WTC11 (cell line): Measurements from ENCODE around the gene SELENOI. TPM values are rescaled to one million over a fixed set of nuclear protein-coding genes. Genes with fewer than 3 reads are reported as not detected.

Source experiments
- ATAC-seq: fragments of 200-7000 bp; cut with Tn5 transposase; 2 replicates; pipeline ENCODE4 v1.10.0; 2021; ENCODE audit warnings: mild to moderate bottlenecking, moderate library complexity
- CTCF ChIA-PET: fragments of 300-600 bp; sonication (Branson Sonifier 250); formaldehyde crosslinking; loops from one replicate; lab custom pipeline; 2021; ENCODE audit warnings: antibody characterized with exemption; lab: Charles Lee
- POLR2A ChIA-PET: fragments of 350-600 bp; sonication (Branson Sonifier 250); formaldehyde crosslinking; loops from one replicate; lab custom pipeline; 2021; ENCODE audit warnings: antibody characterized with exemption; lab: Charles Lee
- DNase-seq: peaks from one replicate; pipeline ENCODE4 v3.0.0; 2021; ENCODE audit warnings: low spot score
- H3K27ac Mint-ChIP-seq: 2 replicates; pipeline ENCODE4 v1.8.0; 2021; ENCODE audit warnings: mixed read lengths
- H3K27me3 Mint-ChIP-seq: 2 replicates; pipeline ENCODE4 v1.8.0; 2021; ENCODE audit warnings: low read depth, mild to moderate bottlenecking, moderate library complexity, mixed read lengths
- H3K36me3 Mint-ChIP-seq: 2 replicates; pipeline ENCODE4 v1.8.0; 2021; ENCODE audit warnings: mixed read lengths
- H3K4me1 Mint-ChIP-seq: 2 replicates; pipeline ENCODE4 v1.8.0; 2022; ENCODE audit warnings: mixed read lengths
- H3K4me3 Mint-ChIP-seq: 2 replicates; pipeline ENCODE4 v1.8.0; 2021; ENCODE audit warnings: mild to moderate bottlenecking, moderate library complexity, mixed read lengths
- H3K9me3 Mint-ChIP-seq: 2 replicates; pipeline ENCODE4 v1.8.0; 2021; ENCODE audit warnings: mixed read lengths
- FOXK1 ChIP-seq: sonication (generic); formaldehyde crosslinking; IDR thresholded peaks from 2 replicates; pipeline ENCODE4 v1.8.0; 2022; ENCODE audit warnings: mild to moderate bottlenecking, moderate library complexity, missing genetic modification reagents
- GRHL2 ChIP-seq: fragments of 250-450 bp; sonication (Bioruptor Pico); IDR thresholded peaks from 2 replicates; pipeline ENCODE4 v1.8.0; 2022; ENCODE audit warnings: mild to moderate bottlenecking, moderate library complexity; ENCODE audit not compliant: insufficient replicate concordance, severe bottlenecking
- GTF2I ChIP-seq: fragments of 250-450 bp; sonication (Bioruptor Pico); conservative IDR thresholded peaks from 2 replicates; pipeline ENCODE4 v1.4.0; 2021; ENCODE audit warnings: mild to moderate bottlenecking
- HMGA2 ChIP-seq: fragments of 250-450 bp; sonication (Bioruptor Pico); IDR thresholded peaks from 2 replicates; pipeline ENCODE4 v1.4.0; 2021; ENCODE audit warnings: mild to moderate bottlenecking, moderate library complexity
- KAT7 ChIP-seq: sonication (generic); formaldehyde crosslinking; IDR thresholded peaks from 2 replicates; pipeline ENCODE4 v1.8.1; 2023; ENCODE audit warnings: missing genetic modification reagents, mild to moderate bottlenecking, borderline replicate concordance
- MXD4 ChIP-seq: fragments of 250-450 bp; sonication (Bioruptor Pico); IDR thresholded peaks from 2 replicates; pipeline ENCODE4 v1.8.0; 2021; ENCODE audit warnings: mild to moderate bottlenecking, moderate library complexity, borderline replicate concordance
- NFE2L1 ChIP-seq: sonication (generic); formaldehyde crosslinking; IDR thresholded peaks from 2 replicates; pipeline ENCODE4 v1.8.1; 2023; ENCODE audit warnings: missing genetic modification reagents
- NFYB ChIP-seq: sonication (generic); formaldehyde crosslinking; conservative IDR thresholded peaks from 2 replicates; pipeline ENCODE4 v1.8.0; 2022; ENCODE audit warnings: low read depth, missing genetic modification reagents
- NR2C2 ChIP-seq: sonication (generic); formaldehyde crosslinking; IDR thresholded peaks from 2 replicates; pipeline ENCODE4 v1.8.0; 2022; ENCODE audit warnings: mild to moderate bottlenecking, missing genetic modification reagents
- RORB ChIP-seq: fragments of 250-450 bp; sonication (Bioruptor Pico); IDR thresholded peaks from 2 replicates; pipeline ENCODE4 v1.9.0; 2021; ENCODE audit warnings: mild to moderate bottlenecking
- SMAD4 ChIP-seq: sonication (generic); formaldehyde crosslinking; IDR thresholded peaks from 2 replicates; pipeline ENCODE4 v1.8.0; 2022; ENCODE audit warnings: mild to moderate bottlenecking, missing genetic modification reagents
- SOX15 ChIP-seq: fragments of 250-450 bp; sonication (Bioruptor Pico); IDR thresholded peaks from 2 replicates; pipeline ENCODE4 v1.9.0; 2021; ENCODE audit warnings: mild to moderate bottlenecking
- SP1 ChIP-seq: sonication (generic); formaldehyde crosslinking; conservative IDR thresholded peaks from 2 replicates; pipeline ENCODE4 v1.8.1; 2022; ENCODE audit warnings: missing genetic modification reagents
- TEAD4 ChIP-seq: sonication (generic); formaldehyde crosslinking; IDR thresholded peaks from 2 replicates; pipeline ENCODE4 v1.8.0; 2022; ENCODE audit warnings: mild to moderate bottlenecking, missing genetic modification reagents
- ZBTB43 ChIP-seq: sonication (generic); formaldehyde crosslinking; IDR thresholded peaks from 2 replicates; pipeline ENCODE4 v1.8.1; 2023; ENCODE audit warnings: mild to moderate bottlenecking, missing genetic modification reagents
- ZNF138 ChIP-seq: sonication (generic); formaldehyde crosslinking; conservative IDR thresholded peaks from 2 replicates; pipeline ENCODE4 v1.8.1; 2022; ENCODE audit warnings: mild to moderate bottlenecking, moderate library complexity, missing genetic modification reagents
- ZNF232 ChIP-seq: sonication (generic); formaldehyde crosslinking; IDR thresholded peaks from 2 replicates; pipeline ENCODE4 v1.8.0; 2022; ENCODE audit warnings: mild to moderate bottlenecking, missing genetic modification reagents
- total RNA-seq: library from RNA; stranded (reverse); gene quantifications from 3 replicates; pipeline ENCODE4 v1.2.3, GENCODE V29; 2021
- TF ChIP-seq, protein P1 (sequence below): fragments of 250-450 bp; sonication (Bioruptor Pico); IDR thresholded peaks from 2 replicates; pipeline ENCODE4 v1.9.0; 2021; ENCODE audit warnings: moderate library complexity, mild to moderate bottlenecking, inconsistent platforms, borderline replicate concordance
- TF ChIP-seq, protein P2 (sequence below): fragments of 250-450 bp; sonication (Bioruptor Pico); IDR thresholded peaks from 2 replicates; pipeline ENCODE4 v1.9.0; 2021; ENCODE audit warnings: mild to moderate bottlenecking
- TF ChIP-seq, protein P3 (sequence below): sonication (generic); formaldehyde crosslinking; IDR thresholded peaks from 2 replicates; pipeline ENCODE4 v1.8.0; 2023; ENCODE audit warnings: missing genetic modification reagents, mild to moderate bottlenecking, borderline replicate concordance

Gene SELENOI
- total RNA-seq, 1 experiment from 2014 or later: 53.1 TPM

- no peaks in the 10 kb centered on the region for H3K36me3 Mint-ChIP-seq
- no peak for ATAC-seq
- H3K4me3 Mint-ChIP-seq: no peak overlapping the region
- no peak overlapping the region for H3K27ac Mint-ChIP-seq
- H3K27me3 Mint-ChIP-seq: no peaks in the 10 kb centered on the region
- TF ChIP-seq GRHL2 (no peak), KAT7 (CRISPR knock-in tag) (no peak), GTF2I (CRISPR knock-in tag) (no peak), NR2C2 (CRISPR knock-in tag) (no peak), MXD4 (CRISPR knock-in tag) (no peak), SP1 (CRISPR knock-in tag) (no peak)
- TF ChIP-seq, protein P1, sequence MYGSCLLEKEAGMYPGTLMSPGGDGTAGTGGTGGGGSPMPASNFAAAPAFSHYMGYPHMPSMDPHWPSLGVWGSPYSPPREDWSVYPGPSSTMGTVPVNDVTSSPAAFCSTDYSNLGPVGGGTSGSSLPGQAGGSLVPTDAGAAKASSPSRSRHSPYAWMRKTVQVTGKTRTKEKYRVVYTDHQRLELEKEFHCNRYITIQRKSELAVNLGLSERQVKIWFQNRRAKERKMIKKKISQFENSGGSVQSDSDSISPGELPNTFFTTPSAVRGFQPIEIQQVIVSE (CRISPR knock-in tag): no peak
- TF ChIP-seq, protein P2, sequence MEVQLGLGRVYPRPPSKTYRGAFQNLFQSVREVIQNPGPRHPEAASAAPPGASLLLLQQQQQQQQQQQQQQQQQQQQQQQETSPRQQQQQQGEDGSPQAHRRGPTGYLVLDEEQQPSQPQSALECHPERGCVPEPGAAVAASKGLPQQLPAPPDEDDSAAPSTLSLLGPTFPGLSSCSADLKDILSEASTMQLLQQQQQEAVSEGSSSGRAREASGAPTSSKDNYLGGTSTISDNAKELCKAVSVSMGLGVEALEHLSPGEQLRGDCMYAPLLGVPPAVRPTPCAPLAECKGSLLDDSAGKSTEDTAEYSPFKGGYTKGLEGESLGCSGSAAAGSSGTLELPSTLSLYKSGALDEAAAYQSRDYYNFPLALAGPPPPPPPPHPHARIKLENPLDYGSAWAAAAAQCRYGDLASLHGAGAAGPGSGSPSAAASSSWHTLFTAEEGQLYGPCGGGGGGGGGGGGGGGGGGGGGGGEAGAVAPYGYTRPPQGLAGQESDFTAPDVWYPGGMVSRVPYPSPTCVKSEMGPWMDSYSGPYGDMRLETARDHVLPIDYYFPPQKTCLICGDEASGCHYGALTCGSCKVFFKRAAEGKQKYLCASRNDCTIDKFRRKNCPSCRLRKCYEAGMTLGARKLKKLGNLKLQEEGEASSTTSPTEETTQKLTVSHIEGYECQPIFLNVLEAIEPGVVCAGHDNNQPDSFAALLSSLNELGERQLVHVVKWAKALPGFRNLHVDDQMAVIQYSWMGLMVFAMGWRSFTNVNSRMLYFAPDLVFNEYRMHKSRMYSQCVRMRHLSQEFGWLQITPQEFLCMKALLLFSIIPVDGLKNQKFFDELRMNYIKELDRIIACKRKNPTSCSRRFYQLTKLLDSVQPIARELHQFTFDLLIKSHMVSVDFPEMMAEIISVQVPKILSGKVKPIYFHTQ: no peak
- POLR2A ChIA-PET: no interaction called here
- no peaks in the 10 kb centered on the region for H3K4me1 Mint-ChIP-seq
- no peak for DNase-seq
- CTCF ChIA-PET: no interaction called here
- H3K9me3 Mint-ChIP-seq: no peaks in the 10 kb centered on the region
Observed at GRCh38 chr2:26410764-26411243, 64.9 kb downstream of the SELENOI start.

DNA sequence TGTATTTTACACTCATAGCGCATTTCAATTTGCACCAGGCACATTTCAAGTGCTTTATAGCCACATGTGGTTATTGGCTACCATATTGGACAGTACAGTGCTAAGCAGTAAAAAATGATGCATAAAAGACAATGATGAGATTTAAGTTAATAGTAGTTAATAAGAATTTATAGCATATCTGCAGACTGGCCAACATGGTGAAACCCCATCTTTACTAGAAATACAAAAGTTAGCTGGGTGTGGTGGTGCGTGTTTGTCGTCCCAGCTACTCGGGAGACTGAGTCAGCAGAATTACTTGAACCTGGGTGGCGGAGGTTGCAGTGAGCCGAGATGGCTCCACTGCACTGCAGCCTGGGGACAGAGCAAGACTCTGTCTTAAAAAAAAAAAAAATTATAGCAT is 65.5 kb downstream of the SELENOI start:
- H3K27ac Mint-ChIP-seq: no peak overlapping the region
- H3K36me3 Mint-ChIP-seq: no peaks in the 10 kb centered on the region
- POLR2A ChIA-PET: no interaction called here

DNA sequence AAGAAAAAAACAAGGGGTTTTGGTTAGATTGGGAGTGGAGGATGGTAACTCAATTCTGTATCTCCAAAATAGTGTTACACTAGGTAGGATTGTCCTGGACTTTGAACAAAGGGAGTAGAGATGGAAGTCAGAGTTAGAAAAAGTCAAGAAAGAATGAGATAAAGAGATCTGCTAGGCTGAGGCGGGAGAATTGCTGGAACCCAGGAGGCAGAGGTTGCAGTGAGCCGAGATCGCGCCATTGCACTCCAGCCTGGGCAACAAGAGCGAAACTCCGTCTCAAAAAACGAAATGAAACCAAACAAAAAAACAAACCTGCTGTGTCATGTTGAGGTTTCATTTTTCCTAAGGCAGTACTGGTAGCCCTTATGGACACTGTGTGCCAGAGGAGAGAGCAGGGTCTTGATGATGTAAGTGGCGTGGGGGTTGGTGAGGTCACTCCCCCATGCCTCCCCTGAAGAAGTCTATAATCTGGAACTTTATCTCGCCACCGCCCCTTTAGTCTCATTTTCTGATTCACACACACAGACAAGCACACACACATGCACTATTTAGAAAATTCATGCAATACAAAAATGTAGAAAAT is 66.2 kb downstream of the SELENOI start:
- ATAC-seq: no peak
- Mint-ChIP-seq H3K4me1 (no peaks in the 10 kb centered on the region), H3K9me3 (no peaks in the 10 kb centered on the region), H3K27me3 (no peaks in the 10 kb centered on the region), H3K4me3 (no peak overlapping the region), H3K36me3 (no peaks in the 10 kb centered on the region), H3K27ac (no peak overlapping the region)
- DNase-seq: no peak
- CTCF ChIA-PET: no interaction called here
- no peak for TF ChIP-seq RORB (CRISPR knock-in tag)
- no peak for TF ChIP-seq ZNF138 (CRISPR knock-in tag)
- no peak for TF ChIP-seq SMAD4 (CRISPR knock-in tag)
- POLR2A ChIA-PET: no interaction called here

More for the DNA sequence above, 65.5 kb downstream of the SELENOI start:
- TF ChIP-seq FOXK1 (CRISPR knock-in tag) (no peak), TEAD4 (CRISPR knock-in tag) (no peak), SP1 (CRISPR knock-in tag) (no peak), ZNF232 (CRISPR knock-in tag) (no peak), HMGA2 (CRISPR knock-in tag) (no peak)
- Mint-ChIP-seq H3K9me3 (no peaks in the 10 kb centered on the region), H3K27me3 (no peaks in the 10 kb centered on the region), H3K4me3 (no peak overlapping the region), H3K4me1 (no peaks in the 10 kb centered on the region)
- DNase-seq: no peak
- CTCF ChIA-PET: no interaction called here
- no peak for ATAC-seq

DNA sequence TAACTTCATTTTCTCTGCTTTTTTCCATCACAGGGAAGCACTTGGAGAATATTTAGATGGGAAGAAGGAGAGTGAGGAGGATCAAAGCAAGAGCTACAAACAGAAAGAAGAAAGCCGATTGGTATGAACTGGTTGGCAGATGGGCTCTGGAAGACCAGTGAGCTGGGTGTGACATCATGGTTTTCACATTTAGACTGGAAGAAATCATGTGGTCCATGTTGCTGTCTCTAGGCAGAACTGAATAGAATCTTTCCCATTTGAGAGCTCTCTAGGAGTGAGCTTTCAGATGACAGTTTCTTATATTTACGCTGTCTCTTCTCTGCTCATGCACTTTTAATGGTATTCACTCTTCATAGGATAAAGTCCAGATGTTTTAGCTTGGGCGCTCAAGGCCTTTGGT is 68.4 kb downstream of the SELENOI start:
- Mint-ChIP-seq H3K4me1 (no peaks in the 10 kb centered on the region), H3K9me3 (no peaks in the 10 kb centered on the region), H3K4me3 (no peak overlapping the region), H3K36me3 (no peaks in the 10 kb centered on the region), H3K27me3 (no peaks in the 10 kb centered on the region), H3K27ac (no peak overlapping the region)
- ATAC-seq: no peak
- DNase-seq: no peak
- ChIA-PET POLR2A (no interaction called here), CTCF (interaction anchor here (0.9 kb wide), 1 partner anchor 48 kb away, joined by 3 read pairs; no protein-coding TSS in a partner anchor)
- TF ChIP-seq GTF2I (CRISPR knock-in tag) (no peak), NFE2L1 (no peak), SOX15 (CRISPR knock-in tag) (no peak), KAT7 (CRISPR knock-in tag) (no peak), NFYB (CRISPR knock-in tag) (no peak), RORB (CRISPR knock-in tag) (no peak), ZBTB43 (CRISPR knock-in tag) (no peak)
- TF ChIP-seq, protein P3, sequence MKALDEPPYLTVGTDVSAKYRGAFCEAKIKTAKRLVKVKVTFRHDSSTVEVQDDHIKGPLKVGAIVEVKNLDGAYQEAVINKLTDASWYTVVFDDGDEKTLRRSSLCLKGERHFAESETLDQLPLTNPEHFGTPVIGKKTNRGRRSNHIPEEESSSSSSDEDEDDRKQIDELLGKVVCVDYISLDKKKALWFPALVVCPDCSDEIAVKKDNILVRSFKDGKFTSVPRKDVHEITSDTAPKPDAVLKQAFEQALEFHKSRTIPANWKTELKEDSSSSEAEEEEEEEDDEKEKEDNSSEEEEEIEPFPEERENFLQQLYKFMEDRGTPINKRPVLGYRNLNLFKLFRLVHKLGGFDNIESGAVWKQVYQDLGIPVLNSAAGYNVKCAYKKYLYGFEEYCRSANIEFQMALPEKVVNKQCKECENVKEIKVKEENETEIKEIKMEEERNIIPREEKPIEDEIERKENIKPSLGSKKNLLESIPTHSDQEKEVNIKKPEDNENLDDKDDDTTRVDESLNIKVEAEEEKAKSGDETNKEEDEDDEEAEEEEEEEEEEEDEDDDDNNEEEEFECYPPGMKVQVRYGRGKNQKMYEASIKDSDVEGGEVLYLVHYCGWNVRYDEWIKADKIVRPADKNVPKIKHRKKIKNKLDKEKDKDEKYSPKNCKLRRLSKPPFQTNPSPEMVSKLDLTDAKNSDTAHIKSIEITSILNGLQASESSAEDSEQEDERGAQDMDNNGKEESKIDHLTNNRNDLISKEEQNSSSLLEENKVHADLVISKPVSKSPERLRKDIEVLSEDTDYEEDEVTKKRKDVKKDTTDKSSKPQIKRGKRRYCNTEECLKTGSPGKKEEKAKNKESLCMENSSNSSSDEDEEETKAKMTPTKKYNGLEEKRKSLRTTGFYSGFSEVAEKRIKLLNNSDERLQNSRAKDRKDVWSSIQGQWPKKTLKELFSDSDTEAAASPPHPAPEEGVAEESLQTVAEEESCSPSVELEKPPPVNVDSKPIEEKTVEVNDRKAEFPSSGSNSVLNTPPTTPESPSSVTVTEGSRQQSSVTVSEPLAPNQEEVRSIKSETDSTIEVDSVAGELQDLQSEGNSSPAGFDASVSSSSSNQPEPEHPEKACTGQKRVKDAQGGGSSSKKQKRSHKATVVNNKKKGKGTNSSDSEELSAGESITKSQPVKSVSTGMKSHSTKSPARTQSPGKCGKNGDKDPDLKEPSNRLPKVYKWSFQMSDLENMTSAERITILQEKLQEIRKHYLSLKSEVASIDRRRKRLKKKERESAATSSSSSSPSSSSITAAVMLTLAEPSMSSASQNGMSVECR (CRISPR knock-in tag): no peak
